SK-N-SH treated with all-trans-retinoic acid at 6 μM for 48 hours (cell line): ENCODE measurements around the gene CD38.

Experiments used
- ATAC-seq: fragments of 200-7000 bp; cut with Tn5 transposase; 3 replicates; pipeline ENCODE4 v1.9.1; 2020; ENCODE audit warnings: mild to moderate bottlenecking, moderate library complexity
- BACH2 ChIP-seq: fragments of 250-450 bp; sonication (Bioruptor Pico); IDR thresholded peaks from 2 replicates; pipeline ENCODE4 v1.9.0; 2021; ENCODE audit warnings: mild to moderate bottlenecking, borderline replicate concordance
- CREB5 ChIP-seq: fragments of 250-450 bp; sonication (Bioruptor Pico); IDR thresholded peaks from 2 replicates; pipeline ENCODE4 v1.5.1; 2020; ENCODE audit warnings: low read depth, mild to moderate bottlenecking, moderate library complexity
- CSDC2 ChIP-seq: fragments of 250-450 bp; sonication (Bioruptor Pico); IDR thresholded peaks from 2 replicates; pipeline ENCODE4 v1.5.0; 2020; ENCODE audit warnings: mild to moderate bottlenecking, moderate library complexity
- CSRNP3 ChIP-seq: fragments of 250-450 bp; sonication (Bioruptor Pico); IDR thresholded peaks from 2 replicates; pipeline ENCODE4 v1.5.1; 2021; ENCODE audit warnings: mild to moderate bottlenecking, moderate library complexity
- ESRRG ChIP-seq: fragments of 250-450 bp; sonication (Bioruptor Pico); IDR thresholded peaks from 2 replicates; pipeline ENCODE4 v1.6.1; 2021; ENCODE audit warnings: mild to moderate bottlenecking
- GLIS3 ChIP-seq: fragments of 250-450 bp; sonication (Bioruptor Pico); IDR thresholded peaks from 2 replicates; pipeline ENCODE4 v1.5.0; 2020; ENCODE audit warnings: mild to moderate bottlenecking, moderate library complexity
- ISL1 ChIP-seq: fragments of 250-450 bp; sonication (Bioruptor Pico); IDR thresholded peaks from 2 replicates; pipeline ENCODE4 v2.1.2; 2022; ENCODE audit warnings: mild to moderate bottlenecking, moderate library complexity
- OSR1 ChIP-seq: fragments of 250-450 bp; sonication (Bioruptor Pico); IDR thresholded peaks from 2 replicates; pipeline ENCODE4 v1.8.0; 2022; ENCODE audit warnings: moderate library complexity, mild to moderate bottlenecking, inconsistent platforms
- PATZ1 ChIP-seq: fragments of 250-450 bp; sonication (Bioruptor Pico); IDR thresholded peaks from 2 replicates; pipeline ENCODE4 v1.8.0; 2020; ENCODE audit warnings: mild to moderate bottlenecking, moderate library complexity, borderline replicate concordance
- POU6F1 ChIP-seq: fragments of 250-450 bp; sonication (Bioruptor Pico); IDR thresholded peaks from 2 replicates; pipeline ENCODE4 v1.8.0; 2021; ENCODE audit warnings: low read depth, mild to moderate bottlenecking, moderate library complexity, borderline replicate concordance
- PPARA ChIP-seq: fragments of 250-450 bp; sonication (Bioruptor Pico); IDR thresholded peaks from 2 replicates; pipeline ENCODE4 v1.5.0; 2020; ENCODE audit warnings: mild to moderate bottlenecking, borderline replicate concordance
- RARB ChIP-seq: fragments of 250-450 bp; sonication (Bioruptor Pico); IDR thresholded peaks from 2 replicates; pipeline ENCODE4 v1.8.0; 2021; ENCODE audit warnings: mild to moderate bottlenecking, moderate library complexity
- SNAI2 ChIP-seq: fragments of 250-450 bp; sonication (Bioruptor Pico); IDR thresholded peaks from 2 replicates; pipeline ENCODE4 v1.5.0; 2020; ENCODE audit warnings: mild to moderate bottlenecking, moderate library complexity
- TCF4 ChIP-seq: fragments of 250-450 bp; sonication (Bioruptor Pico); IDR thresholded peaks from 2 replicates; pipeline ENCODE4 v1.8.0; 2021; ENCODE audit warnings: mild to moderate bottlenecking, moderate library complexity, borderline replicate concordance
- TOX ChIP-seq: fragments of 250-450 bp; sonication (Bioruptor Pico); IDR thresholded peaks from 2 replicates; pipeline ENCODE4 v1.8.0; 2021; ENCODE audit warnings: mild to moderate bottlenecking, moderate library complexity, borderline replicate concordance
- TSHZ2 ChIP-seq: fragments of 250-450 bp; sonication (Bioruptor Pico); IDR thresholded peaks from 2 replicates; pipeline ENCODE4 v1.5.0; 2020; ENCODE audit warnings: mild to moderate bottlenecking, moderate library complexity
- ZC3H10 ChIP-seq: fragments of 250-450 bp; sonication (Bioruptor Pico); IDR thresholded peaks from 2 replicates; pipeline ENCODE4 v1.5.1; 2021; ENCODE audit warnings: mild to moderate bottlenecking, moderate library complexity
- ZFP3 ChIP-seq: fragments of 250-450 bp; sonication (Bioruptor Pico); IDR thresholded peaks from 2 replicates; pipeline ENCODE4 v1.5.0; 2020; ENCODE audit warnings: mild to moderate bottlenecking, moderate library complexity
- ZFP30 ChIP-seq: fragments of 450-650 bp; formaldehyde crosslinking; IDR thresholded peaks from 2 replicates; pipeline ENCODE4 v1.5.0; 2022; ENCODE audit warnings: mild to moderate bottlenecking, moderate library complexity
- ZNF565 ChIP-seq: fragments of 450-650 bp; formaldehyde crosslinking; conservative IDR thresholded peaks from 2 replicates; pipeline ENCODE4 v1.5.0; 2020; ENCODE audit warnings: low read depth, mild to moderate bottlenecking, moderate library complexity
- ZNF70 ChIP-seq: fragments of 450-650 bp; formaldehyde crosslinking; IDR thresholded peaks from 2 replicates; pipeline ENCODE4 v1.5.0; 2020; ENCODE audit warnings: mild to moderate bottlenecking, moderate library complexity
- ZNF8 ChIP-seq: fragments of 450-650 bp; formaldehyde crosslinking; IDR thresholded peaks from 2 replicates; pipeline ENCODE4 v1.5.0; 2020; ENCODE audit warnings: mild to moderate bottlenecking, moderate library complexity

Gene CD38

GRCh38 chr4:15749001-15749400 is 29.1 kb upstream of the CD38 start:
- TF ChIP-seq ZFP3 (no peak), TCF4 (CRISPR knock-in tag) (no peak), CREB5 (CRISPR knock-in tag) (no peak), ZNF565 (CRISPR knock-in tag) (no peak), PATZ1 (CRISPR knock-in tag) (no peak), TOX (CRISPR knock-in tag) (no peak), ZFP30 (CRISPR knock-in tag) (no peak), ISL1 (CRISPR knock-in tag) (no peak), POU6F1 (CRISPR knock-in tag) (no peak), CSDC2 (CRISPR knock-in tag) (no peak)
- ATAC-seq, result no peak

- TF ChIP-seq ZC3H10 (CRISPR knock-in tag) (no peak), ZFP30 (CRISPR knock-in tag) (no peak), ZFP3 (no peak), CSDC2 (CRISPR knock-in tag) (no peak)
- no peak for ATAC-seq
These were observed 27.0 kb upstream of the CD38 start for GRCh38 chr4:15751153-15751552.

- ATAC-seq, result no peak
- TF ChIP-seq RARB (CRISPR knock-in tag), result no peak
- TF ChIP-seq POU6F1 (CRISPR knock-in tag), result no peak
- no peak for TF ChIP-seq ZFP3
- TF ChIP-seq ZC3H10 (CRISPR knock-in tag), result no peak
- no peak for TF ChIP-seq ZNF70 (CRISPR knock-in tag)
- TF ChIP-seq PATZ1 (CRISPR knock-in tag), result no peak
- TF ChIP-seq GLIS3 (CRISPR knock-in tag), result no peak
- no peak for TF ChIP-seq TSHZ2 (CRISPR knock-in tag)
- TF ChIP-seq CSDC2 (CRISPR knock-in tag), result no peak
- no peak for TF ChIP-seq CSRNP3
- TF ChIP-seq CREB5 (CRISPR knock-in tag), result no peak
- no peak for TF ChIP-seq ESRRG (CRISPR knock-in tag)
- no peak for TF ChIP-seq PPARA (CRISPR knock-in tag)
- TF ChIP-seq OSR1 (CRISPR knock-in tag), result no peak
- no peak for TF ChIP-seq SNAI2 (CRISPR knock-in tag)
- TF ChIP-seq ISL1 (CRISPR knock-in tag), result no peak
- TF ChIP-seq ZNF8 (CRISPR knock-in tag), result no peak
- TF ChIP-seq TOX (CRISPR knock-in tag), result no peak
- TF ChIP-seq BACH2 (CRISPR knock-in tag), result no peak
- no peak for TF ChIP-seq ZNF565 (CRISPR knock-in tag)
These were observed 25.0 kb upstream of the CD38 start for GRCh38 chr4:15753081-15753480.
